Lower leg skin (tissue), 3 donors: ENCODE data around the gene RNF39.

Source experiments
- POLR2A ChIP-seq, 2 donors: fragments of 450-650 bp; IDR thresholded peaks; one replicate each; pipeline ENCODE4 v1.6.1; 2016 to 2017; ENCODE audit warnings: antibody characterized with exemption in 2 of 2, mild to moderate bottlenecking in 1 of 2, moderate library complexity in 1 of 2
- TF ChIP-seq, protein P1 (sequence below), 3 donors: fragments of 450-650 bp; IDR thresholded peaks; one replicate each; pipeline ENCODE4 v1.5.1; 2016; ENCODE audit warnings: antibody characterized with exemption in 3 of 3, mild to moderate bottlenecking in 3 of 3, moderate library complexity in 2 of 3

GRCh38 chr6:30113841-30114240 lies 38.3 kb upstream of the RNF39 start:
- no peak for TF ChIP-seq POLR2A (IDR thresholded peaks at IDR 0.05)
- TF ChIP-seq, protein P1, sequence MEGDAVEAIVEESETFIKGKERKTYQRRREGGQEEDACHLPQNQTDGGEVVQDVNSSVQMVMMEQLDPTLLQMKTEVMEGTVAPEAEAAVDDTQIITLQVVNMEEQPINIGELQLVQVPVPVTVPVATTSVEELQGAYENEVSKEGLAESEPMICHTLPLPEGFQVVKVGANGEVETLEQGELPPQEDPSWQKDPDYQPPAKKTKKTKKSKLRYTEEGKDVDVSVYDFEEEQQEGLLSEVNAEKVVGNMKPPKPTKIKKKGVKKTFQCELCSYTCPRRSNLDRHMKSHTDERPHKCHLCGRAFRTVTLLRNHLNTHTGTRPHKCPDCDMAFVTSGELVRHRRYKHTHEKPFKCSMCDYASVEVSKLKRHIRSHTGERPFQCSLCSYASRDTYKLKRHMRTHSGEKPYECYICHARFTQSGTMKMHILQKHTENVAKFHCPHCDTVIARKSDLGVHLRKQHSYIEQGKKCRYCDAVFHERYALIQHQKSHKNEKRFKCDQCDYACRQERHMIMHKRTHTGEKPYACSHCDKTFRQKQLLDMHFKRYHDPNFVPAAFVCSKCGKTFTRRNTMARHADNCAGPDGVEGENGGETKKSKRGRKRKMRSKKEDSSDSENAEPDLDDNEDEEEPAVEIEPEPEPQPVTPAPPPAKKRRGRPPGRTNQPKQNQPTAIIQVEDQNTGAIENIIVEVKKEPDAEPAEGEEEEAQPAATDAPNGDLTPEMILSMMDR (IDR thresholded peaks at IDR 0.05): no peak
